HUDEP-2 (cell line): ENCODE measurements around the gene MEI1.
A peak's percentile ranks its signal among the peaks of the same experiment; 100 is the strongest.
"Not testable (repeated sequence)": the region's sequence is repeated elsewhere in the genome, so short reads cannot be mapped to it uniquely, and the experiment has no call there.

Experiments
- DNase-seq, 76 experiments: peaks; one replicate each; lab custom pipeline; 2025; ENCODE audit not compliant: unreplicated experiment in 76 of 76; lab: John Stamatoyannopoulos, UW

MEI1 gene

GRCh38 chr22:41676134-41676533 lies 23.2 kb upstream of the MEI1 start:
- no peak for DNase-seq

DNA sequence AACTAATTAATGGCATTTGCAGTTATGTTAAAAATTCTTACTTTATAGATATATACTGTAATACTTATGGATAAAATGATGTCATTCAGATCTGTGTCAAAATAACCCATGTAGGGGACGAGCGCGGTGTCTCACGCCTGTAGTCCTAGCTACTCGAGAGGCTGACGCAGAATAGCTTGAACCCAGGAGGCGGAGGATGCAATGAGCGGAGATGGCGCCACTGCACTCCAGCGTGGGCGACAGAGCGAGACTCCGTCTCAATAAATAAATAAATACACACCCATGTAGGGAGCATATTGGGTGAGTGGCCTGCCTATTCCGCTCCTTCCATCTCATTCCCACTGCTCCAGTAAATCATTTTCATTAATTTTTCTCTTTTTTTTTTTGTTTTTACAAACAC lies 17.7 kb upstream of the MEI1 start:
- no peak for DNase-seq

GRCh38 chr22:41682033-41682807 lies 17.1 kb upstream of the MEI1 start:
- DNase-seq: peak in 70 of 76 experiments; percentile 15 to 78 (median 59)

DNA sequence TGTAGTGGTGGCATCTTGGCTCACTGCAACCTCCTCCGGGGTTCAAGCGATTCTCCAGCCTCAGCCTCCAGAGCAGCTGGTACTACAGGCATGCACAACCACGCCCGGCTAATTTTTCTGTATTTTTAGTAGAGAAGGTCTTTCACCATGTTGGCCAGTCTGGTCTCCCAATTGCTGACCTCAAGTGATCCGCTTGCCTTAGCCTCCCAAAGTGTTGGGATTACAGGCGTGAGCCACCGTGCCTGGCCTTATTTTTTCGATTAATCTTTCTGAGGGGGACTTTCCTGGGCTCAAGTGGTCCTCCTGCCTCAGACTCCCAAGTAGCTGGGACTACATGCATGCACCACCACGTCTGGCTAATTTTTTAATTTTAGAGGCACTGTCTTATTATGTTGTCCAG lies 16.3 kb upstream of the MEI1 start:
- DNase-seq: no peak

- no peak for DNase-seq
Measured at GRCh38 chr22:41683616-41684015, 15.7 kb upstream of the MEI1 start.

- DNase-seq: no peak
Measured at GRCh38 chr22:41684194-41684593, 15.1 kb upstream of the MEI1 start.

GRCh38 chr22:41686890-41687289 lies 12.4 kb upstream of the MEI1 start:
- DNase-seq: not testable (repeated sequence)

DNA sequence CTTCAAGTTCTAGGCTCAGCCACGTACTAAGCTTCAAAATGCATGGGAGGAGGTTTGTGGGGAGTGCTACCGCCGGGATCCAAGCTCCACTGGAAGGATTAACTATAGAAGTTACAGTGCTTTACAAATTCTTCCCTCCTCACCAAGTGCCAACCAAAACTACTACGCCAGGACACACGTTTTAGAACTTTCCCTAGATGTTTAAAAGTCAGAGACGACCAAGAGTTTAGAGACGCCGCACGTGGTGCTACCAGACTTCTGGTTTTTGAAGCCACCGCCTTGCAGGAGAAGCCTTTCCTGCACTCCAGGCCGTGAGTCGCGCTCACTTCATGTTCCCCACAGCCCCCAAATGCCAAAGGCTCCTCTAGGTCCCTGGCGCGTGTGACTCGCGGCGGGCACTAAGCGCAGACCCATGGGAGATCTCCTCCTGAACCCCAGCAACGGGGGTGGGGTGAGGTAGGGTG lies 11.4 kb upstream of the MEI1 start:
- peak in 7 of 76 experiments; percentile 9 to 38 (median 17) for DNase-seq

GRCh38 chr22:41688365-41689211 lies 10.7 kb upstream of the MEI1 start, which contains the start of gene SNU13:
Gene SNU13 (minus strand): TSS chr22:41688867. CDS start chr22:41688796, 71 bp downstream.
- DNase-seq: peak in 74 of 76 experiments; percentile 38 to 89 (median 80)

DNA sequence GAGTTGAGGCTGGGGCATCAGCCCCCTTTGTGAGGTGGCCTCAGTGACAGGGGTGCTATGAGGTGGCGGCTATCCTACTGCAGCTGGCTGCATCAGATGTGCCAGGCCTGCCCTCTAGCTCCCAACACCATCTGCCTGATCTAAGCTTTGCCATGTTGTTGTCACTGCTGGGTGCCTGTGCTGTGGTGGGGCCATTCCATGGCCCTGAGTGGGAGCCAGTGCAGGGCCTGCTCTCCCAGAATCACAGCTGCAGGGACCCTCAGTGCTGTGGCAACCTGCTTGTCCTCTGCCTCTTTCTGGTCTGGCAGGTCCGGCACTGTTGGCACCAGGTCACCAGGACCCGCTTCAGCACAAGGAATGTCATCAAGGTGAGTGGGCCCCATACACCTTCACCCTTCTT lies 8.8 kb upstream of the MEI1 start:
- no peak for DNase-seq

- DNase-seq: no peak
Measured at GRCh38 chr22:41695211-41695610, 4.1 kb upstream of the MEI1 start.

DNA sequence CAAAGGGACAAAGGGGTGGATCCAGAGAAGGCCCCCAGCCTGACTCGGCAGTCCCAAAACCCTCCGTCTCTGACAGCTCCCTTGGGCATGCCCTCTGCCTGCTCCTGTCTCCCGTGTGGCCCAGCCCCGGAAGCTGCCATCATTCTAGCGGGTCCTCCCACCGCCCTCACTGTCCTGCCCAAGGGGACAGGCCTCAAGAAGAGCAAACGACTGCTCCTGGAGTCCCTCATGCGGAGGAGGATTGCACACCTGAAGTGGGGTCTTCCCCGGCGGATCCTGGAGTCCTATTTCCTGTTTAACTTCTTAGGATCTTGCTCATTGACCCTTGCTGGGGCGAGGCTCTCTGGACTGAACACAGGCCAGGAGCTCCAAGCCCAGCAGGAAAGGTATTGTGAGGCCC lies 2.6 kb upstream of the MEI1 start:
- no peak for DNase-seq

DNA sequence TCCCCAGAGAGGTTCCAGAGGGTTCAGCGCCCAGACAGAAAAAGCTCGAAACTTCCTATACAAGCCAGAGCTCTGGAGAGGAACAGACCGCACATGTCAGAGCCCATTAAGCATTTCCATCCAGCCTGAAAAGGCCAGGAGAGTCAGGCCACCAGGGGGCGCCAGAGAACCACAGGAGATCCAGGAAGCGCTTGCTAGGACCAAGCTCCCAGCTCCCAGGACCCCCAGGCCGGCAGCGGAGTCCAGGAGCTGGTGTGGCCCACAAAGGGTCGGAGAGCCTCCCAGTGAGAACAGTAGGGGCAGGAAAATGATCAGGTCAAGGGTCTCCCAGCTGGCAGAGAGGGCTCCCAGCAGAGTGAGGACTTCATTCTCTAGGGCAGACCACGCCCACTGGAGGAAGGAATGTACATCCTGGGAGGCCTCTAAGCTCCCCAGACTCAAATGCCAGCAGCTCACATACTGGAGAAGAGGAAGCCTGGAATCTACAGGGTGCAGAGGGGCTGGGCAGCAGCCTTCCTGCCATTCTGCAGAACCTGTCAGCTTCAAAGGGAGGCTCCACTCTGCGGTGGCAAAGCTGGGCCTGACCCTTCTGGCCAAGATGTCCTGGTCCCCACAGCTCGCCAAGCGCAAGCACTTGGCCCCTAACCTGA lies 2.1 kb upstream of the MEI1 start:
- DNase-seq: peak in 73 of 76 experiments; percentile 7 to 97 (median 75)

GRCh38 chr22:41700108-41700364 lies 733 bp downstream of the MEI1 start:
- DNase-seq: no peak

DNA sequence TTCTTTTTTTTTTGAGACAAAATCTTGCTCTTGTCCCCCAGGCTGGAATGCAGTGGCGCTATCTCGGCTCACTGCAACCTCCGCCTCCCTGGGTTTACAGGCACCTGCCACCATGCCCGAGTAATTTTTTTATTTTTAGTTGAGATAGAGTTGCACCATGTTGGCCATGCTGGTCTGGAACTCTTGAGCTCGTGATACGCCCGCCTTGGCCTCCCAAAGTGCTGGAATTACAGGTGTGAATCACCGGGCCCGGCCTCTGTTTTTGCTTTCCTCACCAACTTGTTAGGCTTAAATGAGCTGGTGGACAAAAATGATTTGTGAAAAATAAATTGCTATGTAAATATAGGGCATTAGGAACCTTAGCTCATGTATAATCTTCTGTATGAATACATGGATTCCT lies 3.5 kb downstream of the MEI1 start:
- no peak for DNase-seq

DNA sequence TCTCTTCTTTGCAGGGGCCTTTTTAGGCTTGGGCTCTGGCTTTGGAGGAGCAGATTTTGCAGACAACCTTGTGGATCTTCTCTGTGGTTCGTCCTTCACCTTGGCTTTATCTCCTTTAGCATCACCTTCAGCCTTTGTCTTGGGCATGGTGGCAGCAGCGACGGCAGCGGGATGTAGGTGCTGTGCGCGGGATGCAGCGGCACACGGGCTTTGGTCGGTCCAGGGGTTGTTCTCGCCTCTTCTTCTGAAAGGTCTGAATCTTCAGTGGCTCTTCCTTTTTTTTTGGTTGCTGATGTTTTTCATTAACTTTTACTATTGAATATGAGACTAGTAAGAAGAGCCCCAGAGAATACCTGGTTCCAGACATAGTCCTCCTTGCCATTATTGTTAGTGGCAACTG lies 10.0 kb downstream of the MEI1 start:
- DNase-seq: no peak

DNA sequence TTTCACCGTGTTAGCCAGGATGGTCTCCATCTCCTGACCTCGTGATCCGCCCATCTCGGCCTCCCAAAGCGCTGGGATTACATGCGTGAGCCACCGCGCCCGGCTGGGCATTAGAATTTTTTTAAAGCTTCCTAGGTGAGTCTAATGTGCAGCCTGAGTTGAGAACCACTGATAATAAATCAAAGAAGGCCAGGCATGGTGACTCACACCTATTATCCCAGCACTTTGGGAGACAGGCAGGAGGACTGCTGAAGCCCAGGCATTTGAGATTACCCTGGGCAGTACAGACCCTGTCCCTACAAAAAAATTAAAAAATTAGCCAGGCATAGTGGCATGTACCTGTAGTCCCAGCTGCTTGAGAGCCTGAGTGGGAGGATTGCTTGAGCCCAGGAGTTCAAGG lies 13.7 kb downstream of the MEI1 start:
- DNase-seq: no peak

DNA sequence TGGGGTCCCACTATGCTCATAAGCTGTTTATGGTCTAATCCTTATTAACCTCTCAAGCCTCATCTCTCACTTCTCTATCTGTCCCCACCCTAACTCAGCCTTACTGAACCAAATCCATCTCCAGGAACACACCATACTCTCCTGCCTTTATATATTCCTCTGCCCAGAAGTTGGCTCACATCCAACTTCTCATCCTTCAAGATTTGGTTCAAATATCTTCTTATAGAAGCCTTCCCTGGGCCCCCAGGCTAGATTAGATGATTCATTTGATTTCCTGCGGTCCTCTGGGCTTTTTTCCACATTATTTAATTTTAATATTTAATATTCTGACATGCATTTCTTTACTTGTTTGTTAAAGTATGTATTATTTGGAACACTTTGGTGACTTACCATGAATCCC lies 23.2 kb downstream of the MEI1 start:
- no peak for DNase-seq

GRCh38 chr22:41725510-41726110 lies 26.3 kb downstream of the MEI1 start:
- peak in 9 of 76 experiments; percentile 10 to 66 (median 24) for DNase-seq

GRCh38 chr22:41731609-41732008 lies 32.3 kb downstream of the MEI1 start:
- no peak for DNase-seq
